ENCODE measurements around the gene ASXL1. TPM values are rescaled to one million over a fixed set of nuclear protein-coding genes. Genes with fewer than 3 reads are reported as not detected.

ASXL1 gene
- total and polyA plus RNA-seq, 9 of the 15 experiments (the other 6 are each of a cell fraction or from before 2014, with no cell fraction given) = 6.5 to 65.3 (median 32.3) TPM

DNA sequence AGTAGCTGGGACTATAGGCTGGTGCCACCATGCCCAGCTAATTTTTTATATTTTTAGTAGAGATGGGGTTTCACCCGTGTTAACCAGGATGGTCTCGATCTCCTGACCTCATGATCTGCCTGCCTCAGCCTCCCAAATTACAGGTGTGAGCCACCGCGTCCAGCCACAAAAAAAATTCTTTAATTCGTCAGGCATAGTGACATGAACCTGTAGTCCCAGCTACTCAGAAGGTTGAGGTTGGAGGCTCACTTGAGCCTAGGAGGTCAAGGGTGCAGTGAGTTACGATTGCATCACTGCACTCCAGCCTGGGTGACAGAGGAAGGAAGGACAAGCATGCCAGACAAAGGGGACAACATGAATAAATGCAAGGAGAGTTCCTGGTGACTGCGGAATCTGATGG is 19.5 kb upstream of the ASXL1 start (continued):
- TF ChIP-seq FOXJ3 (CRISPR knock-in tag; IDR thresholded peaks at IDR 0.05) = no peak
- peak; percentile 86 for TF ChIP-seq ATF3 (IDR thresholded peaks at IDR 0.05)
- TF ChIP-seq ATF3 (CRISPR knock-in tag; conservative IDR thresholded peaks at IDR 0.05) = no peak
- TF ChIP-seq, protein P1, sequence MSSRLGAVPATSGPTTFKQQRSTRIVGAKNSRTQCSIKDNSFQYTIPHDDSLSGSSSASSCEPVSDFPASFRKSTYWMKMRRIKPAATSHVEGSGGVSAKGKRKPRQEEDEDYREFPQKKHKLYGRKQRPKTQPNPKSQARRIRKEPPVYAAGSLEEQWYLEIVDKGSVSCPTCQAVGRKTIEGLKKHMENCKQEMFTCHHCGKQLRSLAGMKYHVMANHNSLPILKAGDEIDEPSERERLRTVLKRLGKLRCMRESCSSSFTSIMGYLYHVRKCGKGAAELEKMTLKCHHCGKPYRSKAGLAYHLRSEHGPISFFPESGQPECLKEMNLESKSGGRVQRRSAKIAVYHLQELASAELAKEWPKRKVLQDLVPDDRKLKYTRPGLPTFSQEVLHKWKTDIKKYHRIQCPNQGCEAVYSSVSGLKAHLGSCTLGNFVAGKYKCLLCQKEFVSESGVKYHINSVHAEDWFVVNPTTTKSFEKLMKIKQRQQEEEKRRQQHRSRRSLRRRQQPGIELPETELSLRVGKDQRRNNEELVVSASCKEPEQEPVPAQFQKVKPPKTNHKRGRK (tag; IDR thresholded peaks at IDR 0.05) = no peak
- no peak for TF ChIP-seq HDGF (IDR thresholded peaks at IDR 0.05)
- no peak for TF ChIP-seq SMAD2 (IDR thresholded peaks at IDR 0.05; ENCODE audit: low read depth, low read length)
- TF ChIP-seq ZSCAN32 (CRISPR knock-in tag; IDR thresholded peaks at IDR 0.05) = no peak
- TF ChIP-seq, protein P2, sequence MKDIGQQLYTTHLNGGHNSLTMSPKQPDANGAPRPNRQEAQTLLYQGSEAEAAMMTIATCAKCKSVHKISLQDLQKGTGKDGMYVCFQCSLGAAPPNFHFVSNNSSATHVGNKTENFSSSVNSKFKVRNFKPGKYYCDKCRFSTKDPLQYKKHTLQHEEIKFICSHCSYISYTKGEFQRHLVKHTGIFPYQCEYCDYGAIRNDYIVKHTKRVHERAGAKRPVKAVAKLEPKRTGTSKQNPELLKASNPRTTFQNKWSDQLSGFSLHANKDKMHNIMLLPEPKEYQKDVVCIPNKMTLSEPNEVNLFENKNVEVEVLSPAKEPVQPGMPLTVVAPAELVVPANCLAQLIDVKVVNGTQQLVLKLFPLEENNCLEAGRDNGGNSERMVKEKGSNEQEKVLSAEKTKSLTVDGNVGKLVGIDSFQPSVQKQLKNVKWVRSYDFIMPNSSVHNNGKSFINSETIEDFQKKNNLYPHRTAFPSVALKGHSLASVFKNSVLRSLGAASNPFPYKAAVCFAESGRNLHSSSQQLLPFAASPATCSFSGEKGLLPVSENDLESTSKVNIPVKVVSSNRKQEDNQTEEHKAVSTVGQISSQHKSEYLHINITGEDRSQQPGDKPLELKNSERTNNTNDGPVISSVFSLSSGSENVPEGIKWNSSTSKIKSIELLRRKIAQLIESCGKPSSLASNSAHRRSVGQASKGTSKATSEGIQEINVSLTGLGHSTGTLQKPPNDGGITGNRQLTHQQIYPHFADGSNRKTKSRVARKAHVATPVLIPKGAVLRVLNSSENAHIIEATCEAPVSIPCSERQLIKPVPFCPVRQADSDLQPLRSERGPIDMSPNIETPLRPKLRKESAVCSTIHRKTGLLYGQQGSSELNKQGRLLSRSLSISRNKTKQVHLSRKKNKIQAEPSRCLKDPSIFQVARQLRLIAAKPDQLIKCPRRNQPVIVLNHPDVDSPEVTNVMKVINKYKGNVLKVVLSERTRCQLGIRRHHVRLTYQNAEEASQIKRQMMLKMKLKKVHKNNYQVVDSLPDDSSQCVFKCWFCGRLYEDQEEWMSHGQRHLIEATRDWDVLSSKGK (CRISPR knock-in tag; IDR thresholded peaks at IDR 0.05) = no peak
